ENCODE results near the gene ATP5ME.
"Not testable (repeated sequence)": the region's sequence is repeated elsewhere in the genome, so short reads cannot be mapped to it uniquely, and the experiment has no call there.

ATP5ME gene

GRCh38 chr4:668219-668618, 5.9 kb downstream of the ATP5ME start:
- not testable (repeated sequence) for DNase-seq (ENCODE audit: low spot score)

DNA sequence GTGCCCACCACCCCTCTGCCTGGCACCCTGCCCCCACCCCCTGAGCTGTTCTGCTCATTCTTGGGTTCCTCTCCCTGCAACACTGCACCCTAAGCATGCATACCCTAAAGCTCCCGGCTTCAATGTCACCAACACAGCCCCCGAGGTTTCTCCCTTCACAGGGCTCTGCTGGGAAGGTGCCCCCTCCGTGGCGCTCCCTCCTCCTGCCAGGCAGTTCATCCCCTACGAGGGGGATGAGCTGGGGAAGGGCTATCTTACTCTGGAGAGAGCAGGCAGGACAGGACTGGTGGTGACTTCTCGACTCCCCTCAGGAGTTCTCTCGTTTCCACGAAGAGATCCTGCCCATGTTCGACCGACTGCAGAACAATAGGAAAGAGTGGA, 6.5 kb downstream of the ATP5ME start:
- no peak for DNase-seq (ENCODE audit: low spot score)

DNA sequence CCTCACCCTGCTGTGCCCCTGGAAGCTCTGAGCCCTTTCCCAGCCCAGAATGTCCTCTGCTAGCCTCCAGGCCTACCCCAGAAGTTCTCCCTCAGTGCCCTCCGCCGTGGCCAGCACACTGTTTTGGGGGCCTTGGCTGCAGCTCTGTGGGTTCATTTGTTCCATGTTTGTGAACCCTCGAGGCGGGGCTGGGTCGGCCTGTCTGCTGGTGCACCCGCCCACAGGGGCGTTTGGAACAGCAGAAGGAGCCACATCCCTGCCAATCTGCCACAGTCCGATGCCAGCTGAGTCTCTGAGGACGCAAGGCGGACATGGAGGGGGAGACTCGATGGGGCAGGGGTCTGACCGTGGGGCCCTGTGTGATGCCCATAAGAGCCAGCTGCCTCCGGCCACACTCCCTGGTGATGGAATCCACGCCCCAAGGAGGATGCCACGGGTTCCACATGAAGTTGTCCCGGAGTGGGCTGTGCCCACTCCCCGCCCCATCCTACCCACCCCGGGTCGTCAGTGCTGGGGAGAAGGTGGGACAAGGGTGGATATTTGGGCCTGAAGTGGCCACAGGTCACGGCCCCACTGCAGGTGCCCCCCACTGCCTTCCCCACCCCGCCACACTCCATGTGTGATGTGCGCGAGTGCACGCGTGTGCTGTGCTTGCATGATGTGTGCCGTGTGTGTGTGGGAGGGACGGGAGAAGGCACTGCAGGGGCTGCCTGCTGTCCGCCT, 7.1 kb downstream of the ATP5ME start:
- no peak for DNase-seq (ENCODE audit: low spot score)

DNA sequence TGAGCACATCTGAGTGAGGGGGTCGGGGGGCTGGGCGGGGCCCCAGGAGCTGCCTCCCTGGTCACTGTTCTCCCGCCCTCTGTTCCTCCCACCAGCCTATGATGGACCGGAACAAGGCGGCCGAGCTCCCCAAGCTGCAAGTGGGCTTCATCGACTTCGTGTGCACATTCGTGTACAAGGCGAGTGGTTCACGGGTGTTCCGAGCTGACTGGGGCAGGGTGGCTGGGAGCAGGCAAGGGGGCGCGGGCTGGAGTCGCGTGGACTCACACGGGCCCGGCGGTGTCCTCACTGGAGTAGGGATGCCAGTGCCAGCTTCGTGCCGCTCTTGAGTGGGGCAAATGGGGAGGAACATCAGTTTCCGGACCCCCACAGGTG, 7.7 kb downstream of the ATP5ME start:
- DNase-seq (ENCODE audit: low spot score): no peak

- DNase-seq (ENCODE audit: low spot score): no peak
Observed at GRCh38 chr4:665751-666435, 8.2 kb downstream of the ATP5ME start.

DNA sequence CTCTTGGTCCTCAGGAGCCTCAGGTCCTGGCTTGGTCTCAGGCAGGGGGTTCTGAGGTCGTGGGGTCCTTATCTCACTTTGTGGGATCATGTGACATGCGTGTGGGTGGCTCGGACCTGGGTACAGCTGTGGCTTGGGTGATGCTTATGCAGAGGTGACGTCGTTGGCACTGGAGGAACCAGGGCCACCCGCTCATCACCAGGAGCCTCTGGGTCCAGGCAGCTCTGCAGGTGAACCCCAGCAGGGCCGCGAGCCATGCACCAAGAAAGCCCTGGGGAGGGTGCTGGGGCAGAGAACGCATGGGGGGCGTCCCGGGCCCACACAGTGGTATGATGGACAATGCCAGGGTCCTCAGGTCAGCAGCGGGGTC, 8.7 kb downstream of the ATP5ME start:
- DNase-seq (ENCODE audit: low spot score): no peak

DNA sequence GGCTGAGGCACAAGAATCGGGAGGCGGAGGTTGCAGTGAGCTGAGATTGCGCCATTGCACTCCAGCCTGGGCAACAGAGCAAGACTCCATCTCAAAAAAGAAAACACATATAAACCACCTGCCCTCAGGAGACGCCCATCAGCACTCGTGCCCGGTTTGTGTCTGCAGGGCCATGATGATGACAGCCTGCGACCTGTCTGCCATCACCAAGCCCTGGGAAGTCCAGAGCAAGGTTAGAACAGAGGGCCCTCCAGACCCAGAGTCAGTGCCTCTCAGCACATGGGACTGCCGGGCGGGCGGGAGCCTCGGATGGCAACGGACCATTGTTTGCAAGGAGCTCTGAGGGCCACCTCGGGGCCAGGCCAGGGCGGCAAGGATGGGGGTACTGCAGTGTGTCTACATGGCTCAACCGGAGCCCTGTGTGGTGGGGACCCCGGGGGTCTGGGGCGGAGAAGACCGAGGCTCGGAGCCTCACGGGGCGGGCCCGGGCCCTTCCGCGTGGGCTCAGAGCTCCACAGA, 9.3 kb downstream of the ATP5ME start:
- DNase-seq (ENCODE audit: low spot score): no peak

GRCh38 chr4:663438-664428, 10.3 kb downstream of the ATP5ME start:
- DNase-seq (ENCODE audit: low spot score): peak; percentile 39

GRCh38 chr4:663046-663437, 11.0 kb downstream of the ATP5ME start:
- DNase-seq (ENCODE audit: low spot score): no peak

GRCh38 chr4:661881-662761, 12.0 kb downstream of the ATP5ME start:
- no peak for DNase-seq (ENCODE audit: low spot score)

DNA sequence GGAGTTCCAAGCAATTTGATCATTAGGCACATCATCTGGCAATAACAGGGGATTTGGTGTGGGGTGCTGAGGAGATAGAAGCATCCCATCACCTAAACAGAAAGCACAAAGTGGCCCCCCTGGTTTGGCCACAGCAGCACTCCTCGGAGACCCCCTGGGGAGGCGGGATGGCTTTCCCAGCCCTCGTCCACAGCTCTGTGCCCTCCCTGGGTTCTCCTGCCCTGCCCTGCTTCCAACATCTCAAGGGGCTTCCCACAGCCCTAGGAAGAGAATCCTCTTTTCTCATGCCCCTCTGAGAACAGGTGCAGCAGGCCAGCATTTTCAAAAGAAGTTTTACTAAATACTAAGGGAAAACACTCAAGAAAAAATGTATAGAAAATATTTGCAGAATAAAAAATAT, 12.8 kb downstream of the ATP5ME start:
- DNase-seq (ENCODE audit: low spot score): no peak

- DNase-seq (ENCODE audit: low spot score): no peak
Observed at GRCh38 chr4:660401-660800, 13.7 kb downstream of the ATP5ME start.

DNA sequence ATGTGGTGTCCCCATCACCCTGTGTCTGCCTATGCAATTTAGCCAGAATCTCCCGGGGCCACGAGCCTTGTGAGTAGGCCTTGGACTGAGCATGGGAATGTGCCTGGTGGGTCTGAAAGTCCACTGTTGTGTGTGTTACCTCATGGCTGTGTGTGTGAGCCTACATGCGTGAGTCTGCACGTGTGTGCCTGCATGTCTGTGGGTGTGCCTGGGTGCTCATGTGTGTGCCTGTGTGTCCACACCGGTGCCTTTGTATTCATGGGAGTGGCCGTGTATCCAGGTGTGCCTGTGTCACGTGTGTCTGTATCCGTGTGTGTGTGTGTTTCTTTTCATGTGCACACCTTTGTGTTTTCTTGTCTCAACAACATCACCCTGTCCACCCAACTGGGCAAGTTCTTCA, 14.2 kb downstream of the ATP5ME start:
- DNase-seq (ENCODE audit: low spot score): no peak

GRCh38 chr4:658681-659667, 15.1 kb downstream of the ATP5ME start:
- no peak for DNase-seq (ENCODE audit: low spot score)

DNA sequence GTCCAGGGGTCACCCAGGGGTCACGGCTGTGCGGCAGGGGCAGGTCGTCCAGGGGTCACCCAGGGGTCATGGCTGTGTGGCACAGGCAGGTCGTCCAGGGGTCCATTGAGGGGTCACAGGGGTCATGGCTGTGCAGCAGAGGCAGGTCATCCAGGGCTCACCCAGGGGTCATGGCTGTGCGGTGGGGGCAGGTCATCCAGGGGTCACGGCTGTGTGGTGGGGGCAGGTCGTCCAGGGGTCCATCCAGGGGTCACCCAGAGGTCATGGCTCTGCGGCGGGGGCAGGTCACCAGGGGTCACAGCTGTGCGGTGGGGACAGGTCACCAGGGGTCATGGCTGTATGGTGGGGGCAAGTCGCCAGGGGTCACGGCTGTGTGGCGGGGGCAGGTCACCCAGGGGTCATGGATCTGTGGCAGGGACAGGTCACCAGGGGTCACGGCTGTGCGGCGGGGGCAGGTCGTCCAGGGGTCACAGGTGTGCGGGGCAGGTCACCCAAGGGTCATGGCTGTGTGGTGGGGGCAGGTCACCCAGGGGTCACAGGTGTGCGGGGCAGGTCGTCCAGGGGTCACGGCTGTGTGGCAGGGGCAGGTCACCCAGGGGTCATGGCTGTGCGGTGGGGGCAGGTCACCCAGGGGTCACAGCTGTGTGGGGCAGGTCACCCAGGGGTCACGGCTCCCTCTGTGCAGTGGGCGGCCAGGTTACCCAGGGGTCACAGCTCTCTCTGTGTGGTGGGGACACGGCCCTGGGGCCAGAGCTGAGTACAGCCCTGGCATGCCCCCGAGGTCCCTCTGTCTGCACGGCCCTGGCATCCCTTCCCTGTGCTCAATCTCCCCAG, 16.0 kb downstream of the ATP5ME start:
- no peak for DNase-seq (ENCODE audit: low spot score)

- DNase-seq (ENCODE audit: low spot score): no peak
Observed at GRCh38 chr4:657338-657833, 16.7 kb downstream of the ATP5ME start.

DNA sequence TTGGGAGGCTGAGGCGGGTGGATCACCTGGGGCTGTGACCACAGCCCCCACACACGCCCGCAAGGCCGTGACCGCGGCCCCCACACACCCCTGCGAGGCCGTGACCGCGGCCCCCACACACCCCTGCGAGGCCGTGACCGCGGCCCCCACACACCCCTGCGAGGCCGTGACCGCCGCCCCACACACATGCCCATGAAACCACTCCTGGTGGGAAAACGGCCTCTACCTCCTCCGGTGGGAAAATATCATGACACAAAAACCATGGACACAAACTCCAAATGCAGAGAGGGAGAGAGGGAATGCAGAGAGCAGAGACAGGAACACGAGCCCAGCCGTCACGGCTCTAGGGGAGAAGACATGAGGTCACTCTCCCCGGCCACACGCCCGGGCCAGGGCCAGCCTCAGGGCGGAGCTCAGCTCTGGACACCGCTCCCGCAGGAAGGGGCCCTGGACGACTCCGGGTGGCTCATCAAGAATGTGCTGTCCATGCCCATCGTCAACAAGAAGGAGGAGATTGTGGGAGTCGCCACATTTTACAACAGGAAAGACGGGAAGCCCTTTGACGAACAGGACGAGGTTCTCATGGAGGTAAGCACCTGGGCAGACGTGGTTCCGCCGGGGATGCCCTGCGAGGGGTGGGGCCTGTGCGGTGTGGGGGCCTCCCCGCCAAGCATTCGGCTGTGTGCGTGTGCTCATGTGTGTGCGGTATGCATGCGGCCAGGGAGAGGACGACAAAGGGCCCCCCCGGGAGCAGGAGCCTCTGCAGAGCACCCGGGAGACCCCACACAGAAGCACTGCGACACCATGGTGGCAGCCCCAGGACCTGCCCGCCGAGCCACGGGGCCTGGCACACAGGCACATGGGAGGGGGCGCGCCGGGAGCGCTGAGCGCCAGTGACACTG, 17.4 kb downstream of the ATP5ME start:
- DNase-seq (ENCODE audit: low spot score): peak; percentile 57

All from kidney tubule cell (primary cell).